Smooth muscle cell (in vitro differentiated cells): ENCODE results near the gene CA12. TPM values are rescaled to one million over a fixed set of nuclear protein-coding genes. Genes with fewer than 3 reads are reported as not detected.

Experiments used
- DNase-seq: peaks from one replicate; lab custom pipeline; 2025; ENCODE audit not compliant: unreplicated experiment; lab: John Stamatoyannopoulos, UW
- H2AFZ ChIP-seq: fragments of 200-600 bp; sonication (generic); 2 replicates; pipeline ENCODE4 v1.6.0; 2016; ENCODE audit warnings: antibody characterized with exemption, low read depth, mild to moderate bottlenecking
- H3F3A ChIP-seq: fragments of 200-600 bp; sonication (generic); 2 replicates; pipeline ENCODE4 v1.6.0; 2017; ENCODE audit warnings: antibody characterized with exemption, low read depth
- H3K27ac ChIP-seq: fragments of 200-600 bp; sonication (generic); 2 replicates; pipeline ENCODE4 v1.5.1; 2016; ENCODE audit warnings: low read depth, mild to moderate bottlenecking
- H3K27me3 ChIP-seq: fragments of 200-600 bp; sonication (generic); 2 replicates; pipeline ENCODE4 v1.6.1; 2016; ENCODE audit warnings: low read depth, mild to moderate bottlenecking
- H3K36me3 ChIP-seq: fragments of 200-600 bp; sonication (generic); 2 replicates; pipeline ENCODE4 v1.5.1; 2016; ENCODE audit warnings: low read depth
- H3K4me1 ChIP-seq: fragments of 200-600 bp; sonication (generic); 2 replicates; pipeline ENCODE4 v1.5.1; 2016; ENCODE audit warnings: low read depth
- H3K4me2 ChIP-seq: fragments of 200-600 bp; sonication (generic); 2 replicates; pipeline ENCODE4 v1.6.0; 2016; ENCODE audit warnings: mild to moderate bottlenecking
- H3K4me3 ChIP-seq: fragments of 200-600 bp; sonication (generic); 2 replicates; pipeline ENCODE4 v1.5.1; 2016; ENCODE audit warnings: mild to moderate bottlenecking
- H3K79me2 ChIP-seq: fragments of 200-600 bp; sonication (generic); 2 replicates; pipeline ENCODE4 v1.6.0; 2016; ENCODE audit warnings: low read depth, mild to moderate bottlenecking
- H3K9ac ChIP-seq: fragments of 200-600 bp; sonication (generic); 2 replicates; pipeline ENCODE4 v1.6.0; 2016; ENCODE audit warnings: low read depth
- H3K9me3 ChIP-seq: fragments of 200-600 bp; sonication (generic); replicated peaks from 2 replicates; pipeline ENCODE4 v1.5.1; 2016; ENCODE audit warnings: low read depth
- H4K20me1 ChIP-seq: fragments of 200-600 bp; sonication (generic); 2 replicates; pipeline ENCODE4 v1.6.0; 2016; ENCODE audit warnings: low read depth
- WGBS: methylation state at CpG from one replicate; pipeline ENCODE4 v1.1.7; 2016; ENCODE audit warnings: low lambda C conversion rate; 5-methylcytosine and 5-hydroxymethylcytosine counted together
- polyA plus RNA-seq: library from polyadenylated mRNA; unstranded; fragments of >200 nt; fragmentation: Nextera tagmentation; extraction: Ambion mirVana; gene quantifications from 2 replicates; pipeline ENCODE4 v1.2.1, GENCODE V29; 2016
- total RNA-seq: library from RNA; depleted of rRNA; stranded (reverse); fragments of >200 nt; gene quantifications from 2 replicates; pipeline ENCODE4 v1.2.3, GENCODE V29; 2014
- TF ChIP-seq, protein P1 (sequence below): fragments of 200-600 bp; sonication (generic); IDR thresholded peaks from 2 replicates; pipeline ENCODE4 v1.5.1; 2017; ENCODE audit warnings: borderline replicate concordance, mild to moderate bottlenecking, antibody characterized with exemption; ENCODE audit not compliant: insufficient read depth, poor library complexity, severe bottlenecking

CA12 gene
- total and polyA plus RNA-seq, 2 experiments from 2014 or later: 13.5 to 14.0 TPM

DNA sequence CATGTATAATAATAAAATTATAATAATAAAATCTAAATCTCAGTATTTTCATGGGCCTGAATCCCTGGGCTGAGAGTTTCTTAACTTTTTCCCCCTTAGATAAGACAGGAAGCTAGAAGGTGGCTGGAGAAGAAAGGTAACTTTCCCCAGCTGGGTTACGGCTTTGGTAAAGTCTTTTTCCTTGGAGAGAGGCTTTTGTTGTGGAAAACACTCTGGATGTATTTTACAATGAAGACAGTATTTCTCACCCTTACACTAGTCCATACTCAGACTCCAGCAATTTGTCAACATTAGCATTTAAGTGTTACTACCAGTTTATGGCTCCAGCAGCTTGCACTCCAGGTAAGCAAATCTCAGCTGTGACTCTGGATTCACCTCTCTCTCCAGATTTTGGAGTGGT lies 69.4 kb downstream of the CA12 start:
- no peak overlapping the region for H3K27ac ChIP-seq
- no peak overlapping the region for H3K4me2 ChIP-seq
- no peaks in the 10 kb centered on the region for H3K36me3 ChIP-seq
- TF ChIP-seq, protein P1, sequence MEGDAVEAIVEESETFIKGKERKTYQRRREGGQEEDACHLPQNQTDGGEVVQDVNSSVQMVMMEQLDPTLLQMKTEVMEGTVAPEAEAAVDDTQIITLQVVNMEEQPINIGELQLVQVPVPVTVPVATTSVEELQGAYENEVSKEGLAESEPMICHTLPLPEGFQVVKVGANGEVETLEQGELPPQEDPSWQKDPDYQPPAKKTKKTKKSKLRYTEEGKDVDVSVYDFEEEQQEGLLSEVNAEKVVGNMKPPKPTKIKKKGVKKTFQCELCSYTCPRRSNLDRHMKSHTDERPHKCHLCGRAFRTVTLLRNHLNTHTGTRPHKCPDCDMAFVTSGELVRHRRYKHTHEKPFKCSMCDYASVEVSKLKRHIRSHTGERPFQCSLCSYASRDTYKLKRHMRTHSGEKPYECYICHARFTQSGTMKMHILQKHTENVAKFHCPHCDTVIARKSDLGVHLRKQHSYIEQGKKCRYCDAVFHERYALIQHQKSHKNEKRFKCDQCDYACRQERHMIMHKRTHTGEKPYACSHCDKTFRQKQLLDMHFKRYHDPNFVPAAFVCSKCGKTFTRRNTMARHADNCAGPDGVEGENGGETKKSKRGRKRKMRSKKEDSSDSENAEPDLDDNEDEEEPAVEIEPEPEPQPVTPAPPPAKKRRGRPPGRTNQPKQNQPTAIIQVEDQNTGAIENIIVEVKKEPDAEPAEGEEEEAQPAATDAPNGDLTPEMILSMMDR: no peak
- H4K20me1 ChIP-seq: no peaks in the 10 kb centered on the region
- H3K9me3 ChIP-seq: no peaks in the 10 kb centered on the region
- no peak overlapping the region for H3K9ac ChIP-seq
- H3K27me3 ChIP-seq: no peaks in the 10 kb centered on the region
- 77% methylated on average over 1 of the region's 1 CpG for WGBS
- no peak overlapping the region for H2AFZ ChIP-seq
- no peaks in the 10 kb centered on the region for H3F3A ChIP-seq
- H3K79me2 ChIP-seq: no peaks in the 10 kb centered on the region
- DNase-seq: no peak
- no peaks in the 10 kb centered on the region for H3K4me1 ChIP-seq
- H3K4me3 ChIP-seq: no peak overlapping the region

DNA sequence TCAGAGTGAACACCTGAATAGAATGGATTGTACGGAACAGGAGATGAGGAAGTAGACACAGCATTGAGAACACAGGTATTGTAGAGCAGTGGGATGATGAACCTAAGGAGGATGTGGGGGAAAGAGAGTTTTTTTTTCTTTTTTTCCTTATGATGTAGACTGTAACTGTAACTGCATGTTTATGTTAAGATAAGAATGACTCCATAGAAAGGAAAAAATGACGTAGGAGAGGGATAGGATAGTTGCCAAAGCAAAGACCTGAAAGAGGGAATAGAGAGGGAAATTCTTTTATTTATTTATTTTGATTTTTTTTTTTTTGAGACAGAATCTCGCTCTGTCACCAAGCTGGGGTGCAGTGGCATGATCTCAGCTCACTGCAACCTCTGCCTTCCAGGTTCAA lies 71.0 kb downstream of the CA12 start:
- WGBS: 69% methylated on average over 3 of the region's 3 CpGs
- Histone ChIP-seq H3K27me3 (no peaks in the 10 kb centered on the region), H3K9ac (no peak overlapping the region), H4K20me1 (no peaks in the 10 kb centered on the region), H3K79me2 (no peaks in the 10 kb centered on the region), H3K4me3 (no peak overlapping the region), H2AFZ (no peak overlapping the region), H3K36me3 (no peaks in the 10 kb centered on the region), H3K4me2 (no peak overlapping the region), H3K9me3 (no peaks in the 10 kb centered on the region), H3K4me1 (no peaks in the 10 kb centered on the region), H3F3A (no peaks in the 10 kb centered on the region), H3K27ac (no peak overlapping the region)
- DNase-seq: no peak
- TF ChIP-seq, protein P1: no peak

DNA sequence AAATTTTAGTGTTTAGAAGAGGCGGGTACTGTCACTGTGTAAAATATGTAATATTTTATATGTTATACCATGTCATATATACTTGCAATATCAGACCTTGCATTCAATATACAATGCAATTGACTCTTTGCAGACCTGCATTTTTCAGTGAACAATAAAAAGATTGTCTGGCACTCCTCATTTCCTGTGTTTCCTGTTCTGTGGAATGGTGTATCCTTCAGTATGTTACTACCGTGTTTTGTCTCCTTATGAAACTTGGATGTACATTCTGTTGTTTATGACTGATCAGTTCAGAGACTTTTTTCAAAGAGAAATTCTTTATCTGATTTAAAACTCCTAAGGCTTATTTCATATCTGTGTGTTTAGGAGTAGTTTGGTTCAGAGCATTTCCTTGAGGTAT lies 72.7 kb downstream of the CA12 start:
- Histone ChIP-seq H3K27ac (no peak overlapping the region), H3K36me3 (no peaks in the 10 kb centered on the region), H3K9ac (no peak overlapping the region), H2AFZ (no peak overlapping the region), H4K20me1 (no peaks in the 10 kb centered on the region), H3K79me2 (no peaks in the 10 kb centered on the region), H3K27me3 (no peaks in the 10 kb centered on the region), H3F3A (no peaks in the 10 kb centered on the region), H3K4me1 (no peaks in the 10 kb centered on the region), H3K4me2 (no peak overlapping the region), H3K9me3 (no peaks in the 10 kb centered on the region), H3K4me3 (no peak overlapping the region)
- 87% methylated on average over 2 of the region's 2 CpGs for WGBS
- no peak for DNase-seq
- TF ChIP-seq, protein P1: no peak

DNA sequence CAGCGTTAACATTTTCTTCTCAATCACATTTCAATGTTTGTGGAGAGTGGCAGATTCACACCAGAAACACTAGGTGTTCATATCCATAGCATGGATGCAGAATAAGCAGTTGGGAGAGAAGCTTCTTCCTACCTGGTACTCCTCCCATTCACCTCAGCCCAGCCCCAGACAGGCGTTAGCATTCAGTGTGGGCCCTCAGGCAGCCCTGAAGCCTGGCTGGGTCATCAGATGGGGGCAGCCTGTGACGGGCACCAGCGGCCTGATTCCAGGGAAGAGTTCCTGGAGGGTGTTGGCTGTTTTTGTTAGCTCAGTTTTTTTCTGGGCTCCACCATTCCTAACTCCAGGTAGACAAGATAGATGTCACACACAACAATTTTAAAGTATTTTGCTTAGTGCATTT lies 73.2 kb downstream of the CA12 start:
- no peaks in the 10 kb centered on the region for H3F3A ChIP-seq
- TF ChIP-seq, protein P1: no peak
- no peaks in the 10 kb centered on the region for H3K27me3 ChIP-seq
- H3K4me2 ChIP-seq: no peak overlapping the region
- no peak overlapping the region for H3K4me3 ChIP-seq
- H3K4me1 ChIP-seq: no peaks in the 10 kb centered on the region
- H3K9me3 ChIP-seq: no peaks in the 10 kb centered on the region
- no peaks in the 10 kb centered on the region for H3K79me2 ChIP-seq
- no peak overlapping the region for H3K27ac ChIP-seq
- no peak overlapping the region for H2AFZ ChIP-seq
- no peak overlapping the region for H3K9ac ChIP-seq
- H3K36me3 ChIP-seq: no peaks in the 10 kb centered on the region
- no peak for DNase-seq
- H4K20me1 ChIP-seq: no peaks in the 10 kb centered on the region
- WGBS: 77% methylated on average over 4 of the region's 4 CpGs
